Measurements from ENCODE around the gene UPF2. TPM values are rescaled to one million over a fixed set of nuclear protein-coding genes. Genes with fewer than 3 reads are reported as not detected.

UPF2 gene
- total and polyA plus RNA-seq, 2 of the 4 experiments (the other 2 are of a cell fraction) = 9.2 to 14.3 TPM

DNA sequence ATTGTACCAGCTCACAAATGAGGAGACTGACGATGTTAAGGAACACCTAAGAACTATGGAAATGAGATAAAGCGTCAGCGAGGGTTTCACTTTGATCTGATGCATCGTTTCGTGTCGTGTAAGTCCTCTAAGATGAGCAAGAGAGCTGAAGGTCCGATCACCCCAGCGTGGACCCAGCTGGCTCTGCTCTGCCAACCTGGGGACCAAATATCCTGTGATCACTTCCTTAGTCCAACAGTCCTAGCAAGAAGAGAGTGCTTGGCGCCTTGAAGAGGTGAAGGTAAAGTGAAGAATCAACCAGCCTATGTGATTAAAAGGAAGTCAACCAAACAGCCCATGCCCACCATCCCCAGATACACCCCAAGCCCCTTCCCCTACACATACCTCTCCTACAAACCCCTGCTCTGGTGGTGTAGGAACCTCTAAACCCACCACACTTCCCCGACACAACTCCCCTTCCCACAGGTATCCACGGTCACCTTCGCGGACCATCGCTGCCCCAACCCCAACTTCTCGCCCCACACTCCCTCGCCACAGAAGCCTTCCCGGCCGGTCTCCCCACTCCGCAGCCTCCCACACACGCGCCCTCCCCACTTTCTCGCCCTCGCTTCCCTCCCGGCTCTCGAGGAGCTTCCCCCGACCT, 722 bp downstream of the UPF2 start:
- peak overlapping the region; percentile 74 for H3K4me2 ChIP-seq (ENCODE audit: low read depth, low read length)
- no peaks in the 10 kb centered on the region for H3K9me3 ChIP-seq (ENCODE audit: control insufficient read depth, insufficient read depth, low read length)
- peak overlapping the region; percentile 73 for H4K91ac ChIP-seq (ENCODE audit: insufficient read depth, low read depth, low read length)
- in situ Hi-C loops (cut with MboI; ENCODE audit: low sequenced_read_pairs) = no loop called here
- no TSS peak for BruUV-seq (replicated peaks)
- H2BK5ac ChIP-seq (ENCODE audit: low read depth, low read length, poor library complexity, severe bottlenecking) = peak overlapping the region; percentile 81
- H3K27ac ChIP-seq (ENCODE audit: insufficient read depth, low read length) = peak overlapping the region; percentile 92
- ATAC-seq (ENCODE audit: low read depth) (no peak), DNase-seq (peak; percentile 18)
- no peak overlapping the region for H2BK20ac ChIP-seq (ENCODE audit: low read depth, low read length)
- H3K9me1 ChIP-seq (ENCODE audit: insufficient read depth, low read length) = no peaks in the 10 kb centered on the region
- intact Hi-C loops (cut with micrococcal nuclease) = no loop called here
- H3K79me1 ChIP-seq (ENCODE audit: low read depth in 1 of 2, low read length in 2 of 2) = peaks cover 4 to 30% of the 10 kb centered on the region in 2 experiments; a peak in 3 of 4 replicates
- CTCF ChIA-PET = interaction anchor here (0.5 kb wide), 1 partner anchor 16 kb away, joined by 3 read pairs; no protein-coding TSS in a partner anchor
- H3K4ac ChIP-seq (ENCODE audit: low read depth, low read length) = peak overlapping the region; percentile 88
- POLR2A ChIA-PET (ENCODE audit: unreplicated experiment) = no interaction called here
- no peaks in the 10 kb centered on the region for H3K4me1 ChIP-seq (ENCODE audit: control insufficient read depth, insufficient read depth, low read length)
- H3K23ac ChIP-seq (ENCODE audit: low read depth, low read length) = peak overlapping the region; percentile 93
- H3K9ac ChIP-seq (ENCODE audit: low read depth, low read length) = peak overlapping the region; percentile 89
- peak overlapping the region; percentile 100 for H2AK9ac ChIP-seq (replicated peaks; ENCODE audit: low read depth, low read length, poor library complexity)
- H3K27me3 ChIP-seq (ENCODE audit: control insufficient read depth, insufficient read depth, low read length) = no peaks in the 10 kb centered on the region
- peak overlapping the region; percentile 9; the same call in 1 of the 2 replicates for H3K18ac ChIP-seq (ENCODE audit: low read depth, low read length)
- peak overlapping the region; percentile 69 for H2AK5ac ChIP-seq (ENCODE audit: low read depth, low read length)
- peak overlapping the region; percentile 63 for H3K56ac ChIP-seq (ENCODE audit: extremely low read depth, insufficient read depth, low read length)
- H3K4me3 ChIP-seq (ENCODE audit: insufficient read depth, low read depth, low read length) = peak overlapping the region; percentile 91
- no peaks in the 10 kb centered on the region; the same call in 1 of the 2 replicates for H4K20me1 ChIP-seq (ENCODE audit: insufficient read depth, low read length)
- H2BK15ac ChIP-seq (ENCODE audit: low read depth, low read length) = no peak overlapping the region
- H2AFZ ChIP-seq (replicated peaks; ENCODE audit: low read length, poor library complexity) = peak overlapping the region; percentile 97
- dilution Hi-C loops (cut with HindIII; ENCODE audit: low sequenced_read_pairs, unreplicated experiment) = no loop called here
- peak overlapping the region; percentile 14; the same call in 1 of the 2 replicates for H2BK120ac ChIP-seq (ENCODE audit: low read depth, low read length)
- H3K36me3 ChIP-seq (ENCODE audit: control insufficient read depth, insufficient read depth, low read length) = no peaks in the 10 kb centered on the region
- TF ChIP-seq, protein P1, sequence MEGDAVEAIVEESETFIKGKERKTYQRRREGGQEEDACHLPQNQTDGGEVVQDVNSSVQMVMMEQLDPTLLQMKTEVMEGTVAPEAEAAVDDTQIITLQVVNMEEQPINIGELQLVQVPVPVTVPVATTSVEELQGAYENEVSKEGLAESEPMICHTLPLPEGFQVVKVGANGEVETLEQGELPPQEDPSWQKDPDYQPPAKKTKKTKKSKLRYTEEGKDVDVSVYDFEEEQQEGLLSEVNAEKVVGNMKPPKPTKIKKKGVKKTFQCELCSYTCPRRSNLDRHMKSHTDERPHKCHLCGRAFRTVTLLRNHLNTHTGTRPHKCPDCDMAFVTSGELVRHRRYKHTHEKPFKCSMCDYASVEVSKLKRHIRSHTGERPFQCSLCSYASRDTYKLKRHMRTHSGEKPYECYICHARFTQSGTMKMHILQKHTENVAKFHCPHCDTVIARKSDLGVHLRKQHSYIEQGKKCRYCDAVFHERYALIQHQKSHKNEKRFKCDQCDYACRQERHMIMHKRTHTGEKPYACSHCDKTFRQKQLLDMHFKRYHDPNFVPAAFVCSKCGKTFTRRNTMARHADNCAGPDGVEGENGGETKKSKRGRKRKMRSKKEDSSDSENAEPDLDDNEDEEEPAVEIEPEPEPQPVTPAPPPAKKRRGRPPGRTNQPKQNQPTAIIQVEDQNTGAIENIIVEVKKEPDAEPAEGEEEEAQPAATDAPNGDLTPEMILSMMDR (conservative IDR thresholded peaks at IDR 0.05; ENCODE audit: low read depth, low read length) = no peak
- TF ChIP-seq BHLHE40 (IDR thresholded peaks at IDR 0.05; ENCODE audit: low read depth, low read length) (no peak), RAD21 (IDR thresholded peaks at IDR 0.05; ENCODE audit: low read length) (no peak), RFX5 (IDR thresholded peaks at IDR 0.05; ENCODE audit: low read depth, low read length) (no peak), FOS (IDR thresholded peaks at IDR 0.05; ENCODE audit: low read depth, low read length) (no peak), MXI1 (IDR thresholded peaks at IDR 0.05; ENCODE audit: borderline replicate concordance, low read depth, low read length) (0 out of 2 replicates have a peak, but pooled peaks have one; percentile 23), SMC3 (IDR thresholded peaks at IDR 0.05; ENCODE audit: low read depth, low read length) (no peak), CEBPB (IDR thresholded peaks at IDR 0.05; ENCODE audit: low read depth, low read length) (no peak), MAZ (IDR thresholded peaks at IDR 0.05; ENCODE audit: borderline replicate concordance, low read depth, low read length) (peak; percentile 16; the same call in 1 of the 2 replicates)
- TF ChIP-seq, protein P2, sequence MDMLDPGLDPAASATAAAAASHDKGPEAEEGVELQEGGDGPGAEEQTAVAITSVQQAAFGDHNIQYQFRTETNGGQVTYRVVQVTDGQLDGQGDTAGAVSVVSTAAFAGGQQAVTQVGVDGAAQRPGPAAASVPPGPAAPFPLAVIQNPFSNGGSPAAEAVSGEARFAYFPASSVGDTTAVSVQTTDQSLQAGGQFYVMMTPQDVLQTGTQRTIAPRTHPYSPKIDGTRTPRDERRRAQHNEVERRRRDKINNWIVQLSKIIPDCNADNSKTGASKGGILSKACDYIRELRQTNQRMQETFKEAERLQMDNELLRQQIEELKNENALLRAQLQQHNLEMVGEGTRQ (IDR thresholded peaks at IDR 0.05; ENCODE audit: low read depth, low read length) = no peak
- H4K8ac ChIP-seq (ENCODE audit: low read depth in 2 of 2, low read length in 2 of 2) = peak overlapping the region; percentile 81 to 90; a peak in 3 of 4 replicates
- 0% methylated on average over 3 of the region's 26 CpGs; no CpG with 5 or more reads in 1 of the 2 experiments for WGBS, 2 experiments (ENCODE audit: extremely low coverage in 2 of 2, insufficient read length in 1 of 2)
- peak overlapping the region; percentile 72 for H3K14ac ChIP-seq (replicated peaks; ENCODE audit: low read depth, low read length)
- H4K5ac ChIP-seq (ENCODE audit: low read depth, low read length) = no peak overlapping the region
